IPS-18c (cell line): ENCODE data around the gene ETV2.
A peak's percentile ranks its signal among the peaks of the same experiment; 100 is the strongest.

ENCODE experiments used
- H3K4me3 ChIP-seq: 2 replicates; pipeline ENCODE4 v1.7.0; 2013; ENCODE audit warnings: low read depth, mild to moderate bottlenecking, low read length, moderate library complexity; ENCODE audit not compliant: insufficient read depth
- H3K9me3 ChIP-seq: one replicate; pipeline ENCODE4 v1.6.1; 2013; ENCODE audit warnings: mild to moderate bottlenecking, low read length, moderate library complexity; ENCODE audit not compliant: control insufficient read depth, insufficient read depth

Gene ETV2

GRCh38 chr19:35620001-35620400 lies 21.5 kb upstream of the ETV2 start:
- no peaks in the 10 kb centered on the region for H3K9me3 ChIP-seq
- no peak overlapping the region for H3K4me3 ChIP-seq

GRCh38 chr19:35621708-35622107 lies 19.8 kb upstream of the ETV2 start:
- Histone ChIP-seq H3K9me3 (no peaks in the 10 kb centered on the region), H3K4me3 (no peak overlapping the region)

- Histone ChIP-seq H3K9me3 (no peaks in the 10 kb centered on the region), H3K4me3 (no peak overlapping the region)
Observed at GRCh38 chr19:35622750-35623149, 18.8 kb upstream of the ETV2 start.

- Histone ChIP-seq H3K4me3 (no peak overlapping the region), H3K9me3 (no peaks in the 10 kb centered on the region)
Observed at GRCh38 chr19:35623327-35624010, 18.1 kb upstream of the ETV2 start.

GRCh38 chr19:35628264-35628564 lies 13.3 kb upstream of the ETV2 start:
- H3K9me3 ChIP-seq: no peaks in the 10 kb centered on the region
- H3K4me3 ChIP-seq: peak overlapping the region; percentile 66

GRCh38 chr19:35628565-35629331 lies 12.8 kb upstream of the ETV2 start, which contains the start of gene RBM42:
Gene RBM42 (plus strand): TSS chr19:35629036. CDS start chr19:35629154, 118 bp downstream.
- Histone ChIP-seq H3K9me3 (no peaks in the 10 kb centered on the region), H3K4me3 (peak within 1 kb of the TSS; percentile 88)

- no peaks in the 10 kb centered on the region for H3K9me3 ChIP-seq
- H3K4me3 ChIP-seq: peak overlapping the region; percentile 88
Observed at GRCh38 chr19:35629332-35629633, 12.3 kb upstream of the ETV2 start.

GRCh38 chr19:35633727-35634440 lies 7.7 kb upstream of the ETV2 start:
- Histone ChIP-seq H3K4me3 (no peak overlapping the region), H3K9me3 (no peaks in the 10 kb centered on the region)

- Histone ChIP-seq H3K4me3 (no peak overlapping the region), H3K9me3 (no peaks in the 10 kb centered on the region)
Observed at GRCh38 chr19:35636651-35637050, 4.9 kb upstream of the ETV2 start.

- Histone ChIP-seq H3K4me3 (no peak overlapping the region), H3K9me3 (no peaks in the 10 kb centered on the region)
Observed at GRCh38 chr19:35637165-35637564, 4.4 kb upstream of the ETV2 start.

- Histone ChIP-seq H3K9me3 (no peaks in the 10 kb centered on the region), H3K4me3 (no peak overlapping the region)
Observed at GRCh38 chr19:35639321-35639639, 2.3 kb upstream of the ETV2 start.

GRCh38 chr19:35639863-35640262 lies 1.7 kb upstream of the ETV2 start:
- Histone ChIP-seq H3K9me3 (no peaks in the 10 kb centered on the region), H3K4me3 (no peak overlapping the region)

- Histone ChIP-seq H3K4me3 (peak overlapping the region; percentile 24), H3K9me3 (no peaks in the 10 kb centered on the region)
Observed at GRCh38 chr19:35642312-35642711, 767 bp downstream of the ETV2 start.

- Histone ChIP-seq H3K9me3 (no peaks in the 10 kb centered on the region), H3K4me3 (peak overlapping the region; percentile 68)
Observed at GRCh38 chr19:35642798-35643254, 1.3 kb downstream of the ETV2 start.

GRCh38 chr19:35643255-35644205 lies 2.0 kb downstream of the ETV2 start:
- Histone ChIP-seq H3K9me3 (no peaks in the 10 kb centered on the region), H3K4me3 (peak overlapping the region; percentile 68)

GRCh38 chr19:35644206-35644986 lies 2.9 kb downstream of the ETV2 start:
- H3K4me3 ChIP-seq: peak overlapping the region; percentile 68
- H3K9me3 ChIP-seq: no peaks in the 10 kb centered on the region
